Neutrophil (primary cell): ENCODE results near the gene CBY1.
"Not testable (repeated sequence)": the region's sequence is repeated elsewhere in the genome, so short reads cannot be mapped to it uniquely, and the experiment has no call there.

Source experiments
- H3K27ac ChIP-seq: fragments of 200-600 bp; sonication (generic); 2 replicates; pipeline ENCODE4 v1.5.1; 2016; ENCODE audit warnings: mild to moderate bottlenecking, moderate library complexity
- H3K27me3 ChIP-seq: fragments of 200-600 bp; sonication (generic); 2 replicates; pipeline ENCODE4 v1.6.0; 2016; ENCODE audit warnings: mild to moderate bottlenecking
- H3K36me3 ChIP-seq: fragments of 200-600 bp; sonication (generic); 2 replicates; pipeline ENCODE4 v1.5.1; 2017
- H3K4me1 ChIP-seq, 2 experiments: fragments of 200-600 bp in 1 of 2; sonication (generic) in 1 of 2; 1 replicate in 1 of 2; 2 replicates in 1 of 2; pipeline versions ENCODE4 v1.5.1 to v1.6.1; 2013 to 2016; ENCODE audit warnings: low read depth in 1 of 2, low read length in 1 of 2, mild to moderate bottlenecking in 1 of 2, moderate library complexity in 1 of 2; ENCODE audit not compliant: control insufficient read depth in 1 of 2, insufficient read depth in 1 of 2
- H3K4me3 ChIP-seq, 2 experiments: fragments of 200-600 bp in 1 of 2; sonication (generic) in 1 of 2; 1 replicate in 1 of 2; 2 replicates in 1 of 2; pipeline ENCODE4 v1.5.1; 2013 to 2016; ENCODE audit warnings: low read depth in 1 of 2, low read length in 1 of 2, mild to moderate bottlenecking in 1 of 2, moderate library complexity in 1 of 2
- H3K9me3 ChIP-seq: fragments of 200-600 bp; sonication (generic); 2 replicates; pipeline ENCODE4 v1.5.1; 2016
- CTCF ChIP-seq: fragments of 200-600 bp; sonication (generic); IDR thresholded peaks from 2 replicates; pipeline ENCODE4 v1.5.1; 2016; ENCODE audit warnings: antibody characterized with exemption

Gene CBY1

GRCh38 chr22:38638728-38639127 lies 17.7 kb upstream of the CBY1 start:
- H3K36me3 ChIP-seq: no peaks in the 10 kb centered on the region
- TF ChIP-seq CTCF: no peak
- no peaks in the 10 kb centered on the region for H3K9me3 ChIP-seq
- no peak overlapping the region for H3K27ac ChIP-seq
- H3K27me3 ChIP-seq: no peaks in the 10 kb centered on the region
- no peak overlapping the region for H3K4me3 ChIP-seq
- H3K4me1 ChIP-seq: no peaks in the 10 kb centered on the region

GRCh38 chr22:38641476-38642040 lies 14.9 kb upstream of the CBY1 start:
- no peak overlapping the region for H3K4me3 ChIP-seq
- H3K27ac ChIP-seq: no peak overlapping the region
- TF ChIP-seq CTCF: no peak
- H3K4me1 ChIP-seq: no peaks in the 10 kb centered on the region
- no peaks in the 10 kb centered on the region for H3K36me3 ChIP-seq
- H3K27me3 ChIP-seq: no peaks in the 10 kb centered on the region
- H3K9me3 ChIP-seq: no peaks in the 10 kb centered on the region

GRCh38 chr22:38644245-38644644 lies 12.2 kb upstream of the CBY1 start:
- H3K36me3 ChIP-seq, H3K4me3 ChIP-seq, H3K4me1 ChIP-seq, H3K9me3 ChIP-seq, H3K27me3 ChIP-seq, H3K27ac ChIP-seq: not testable (repeated sequence)

GRCh38 chr22:38645430-38645829 lies 11.0 kb upstream of the CBY1 start:
- Histone ChIP-seq H3K27ac (no peak overlapping the region), H3K27me3 (no peaks in the 10 kb centered on the region), H3K36me3 (no peaks in the 10 kb centered on the region), H3K4me1 (no peaks in the 10 kb centered on the region), H3K9me3 (no peaks in the 10 kb centered on the region), H3K4me3 (no peak overlapping the region)
- no peak for TF ChIP-seq CTCF

GRCh38 chr22:38649841-38650522 lies 6.5 kb upstream of the CBY1 start:
- TF ChIP-seq CTCF: no peak
- H3K27ac ChIP-seq: no peak overlapping the region
- no peak overlapping the region for H3K4me3 ChIP-seq
- no peaks in the 10 kb centered on the region for H3K36me3 ChIP-seq
- H3K27me3 ChIP-seq: no peaks in the 10 kb centered on the region
- no peaks in the 10 kb centered on the region for H3K9me3 ChIP-seq
- H3K4me1 ChIP-seq: no peaks in the 10 kb centered on the region

- H3K27me3 ChIP-seq: no peaks in the 10 kb centered on the region
- H3K9me3 ChIP-seq: no peaks in the 10 kb centered on the region
- peaks cover 13 to 17% of the 10 kb centered on the region in 2 experiments for H3K4me1 ChIP-seq
- H3K36me3 ChIP-seq: no peaks in the 10 kb centered on the region
- no peak overlapping the region for H3K4me3 ChIP-seq
- TF ChIP-seq CTCF: no peak
- H3K27ac ChIP-seq: no peak overlapping the region
Observed at GRCh38 chr22:38652859-38653258, 3.6 kb upstream of the CBY1 start.
